ENCODE results near the gene SH3BP2.
A peak's percentile ranks its signal among the peaks of the same experiment; 100 is the strongest.

SH3BP2 gene

GRCh38 chr4:2822461-2823300 lies 29.8 kb downstream of the SH3BP2 start:
- no peak for DNase-seq

- no peak for DNase-seq
Measured at GRCh38 chr4:2823301-2823670, 30.4 kb downstream of the SH3BP2 start.

DNA sequence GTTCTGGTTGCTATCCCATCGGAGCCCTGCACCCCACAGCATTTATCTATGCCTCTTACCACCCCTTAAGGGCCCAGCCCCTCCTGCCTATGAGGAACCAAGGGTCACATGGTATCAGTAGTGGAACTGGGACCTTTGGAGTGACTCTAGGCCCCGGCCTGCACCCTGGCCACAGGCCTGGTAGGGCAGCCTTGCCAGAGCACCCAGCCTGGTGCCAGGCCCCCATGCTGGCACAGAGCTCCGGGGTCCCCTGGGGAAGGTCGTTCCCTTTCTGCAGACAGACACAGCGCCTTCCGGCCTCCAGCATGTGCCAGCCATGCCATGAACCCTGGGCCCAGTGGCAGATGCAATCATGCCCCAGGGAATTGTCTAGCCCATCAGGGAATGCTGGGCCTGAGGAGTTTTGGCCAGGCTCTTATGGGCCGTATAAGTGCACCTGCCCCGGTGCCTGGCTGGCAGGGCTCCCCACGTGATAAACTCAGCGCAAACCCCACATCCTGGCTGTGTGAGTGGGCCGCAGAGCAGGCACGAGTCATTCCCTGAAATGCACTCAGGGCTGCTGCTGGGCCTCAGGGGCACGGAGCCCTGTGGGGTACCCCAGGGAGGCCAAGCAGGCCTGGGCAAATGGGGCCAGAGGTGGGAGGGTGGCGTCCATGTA lies 30.9 kb downstream of the SH3BP2 start:
- DNase-seq = peak in 1 of 2 donors; percentile 43

- DNase-seq = no peak
Measured at GRCh38 chr4:2824329-2824835, 31.5 kb downstream of the SH3BP2 start.

DNA sequence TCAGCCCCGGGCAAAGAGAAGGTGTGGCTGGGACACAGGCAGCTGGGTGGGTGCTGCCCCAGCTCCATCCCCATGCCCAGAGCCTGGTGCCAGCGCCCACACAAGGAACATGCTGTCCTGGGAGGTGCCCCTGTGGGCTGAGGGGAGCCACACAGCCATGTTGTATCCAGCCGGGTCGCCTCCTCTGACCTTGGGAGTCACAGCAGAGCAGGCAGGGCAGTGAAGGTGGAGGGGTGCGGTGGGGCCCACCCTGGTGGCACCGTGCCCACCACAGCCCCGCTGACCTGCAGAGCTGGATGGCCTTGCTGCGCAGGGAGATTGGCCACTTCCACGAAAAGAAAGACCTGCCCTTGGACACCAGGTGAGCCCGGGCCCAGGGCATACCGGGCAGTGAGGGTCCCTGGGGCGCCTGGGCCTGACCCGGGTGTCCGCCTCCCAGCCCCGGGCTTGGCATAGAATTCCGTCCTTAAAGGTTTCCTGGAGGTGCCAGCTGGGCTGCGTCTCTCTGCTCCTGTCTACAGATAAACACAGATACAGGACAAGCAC lies 32.0 kb downstream of the SH3BP2 start:
- no peak for DNase-seq

DNA sequence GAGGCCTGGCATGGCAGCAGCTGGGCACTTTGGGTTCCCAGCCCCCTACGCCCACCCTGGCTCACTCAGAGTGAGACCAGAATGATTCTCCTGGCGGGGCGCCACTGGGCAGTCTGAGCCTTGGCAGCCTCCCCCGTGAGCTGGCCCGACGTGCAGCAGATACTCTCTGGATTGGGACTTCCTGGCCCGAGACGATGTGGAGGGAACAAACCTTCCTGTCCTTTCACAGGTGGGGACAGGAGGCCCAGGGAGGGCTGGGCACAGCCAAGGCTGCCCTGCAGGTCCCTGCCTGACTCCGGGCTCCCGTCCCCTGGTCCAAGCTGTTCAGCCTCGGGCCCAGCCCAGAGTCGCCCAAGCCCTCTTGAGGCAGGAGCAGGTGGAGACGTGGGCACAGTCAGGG lies 32.9 kb downstream of the SH3BP2 start:
- DNase-seq = no peak

DNA sequence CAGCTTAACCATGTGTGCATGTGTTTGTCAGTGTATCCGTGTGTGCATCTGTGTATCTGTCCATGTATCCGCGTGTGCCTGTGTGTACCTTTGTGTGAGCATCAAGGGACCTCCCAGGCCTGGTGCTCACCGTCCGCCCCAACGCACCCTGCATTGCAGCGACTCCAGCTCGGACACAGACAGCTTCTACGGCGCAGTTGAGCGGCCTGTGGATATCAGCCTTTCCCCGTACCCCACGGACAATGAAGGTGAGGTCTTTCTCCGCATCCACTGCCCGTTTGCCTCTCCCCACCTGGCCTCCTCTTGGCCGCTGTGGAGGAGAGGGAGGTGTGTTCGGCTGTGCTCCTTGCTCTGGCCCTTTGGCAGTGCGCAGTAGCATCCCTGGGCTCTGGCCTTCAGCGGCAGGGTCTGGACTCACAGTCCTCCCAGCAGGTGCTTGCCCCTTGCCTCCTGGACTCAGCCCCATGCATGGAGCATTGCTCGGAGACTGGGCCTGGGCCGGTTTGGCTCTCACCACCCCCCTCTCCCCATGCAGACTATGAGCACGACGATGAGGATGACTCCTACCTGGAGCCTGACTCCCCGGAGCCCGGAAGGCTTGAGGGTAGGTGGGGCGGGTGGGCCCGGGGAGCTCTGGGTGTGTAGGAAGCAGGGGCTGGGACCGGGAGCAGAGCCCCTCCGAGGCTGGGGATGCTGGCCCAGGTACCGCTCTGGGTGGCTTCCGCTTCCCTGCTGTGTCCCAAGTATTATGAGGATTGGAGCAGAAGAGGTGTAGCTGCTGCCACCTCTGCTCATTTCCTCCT lies 34.4 kb downstream of the SH3BP2 start:
- no peak for DNase-seq

- DNase-seq = no peak
Measured at GRCh38 chr4:2827874-2828751, 35.2 kb downstream of the SH3BP2 start.

DNA sequence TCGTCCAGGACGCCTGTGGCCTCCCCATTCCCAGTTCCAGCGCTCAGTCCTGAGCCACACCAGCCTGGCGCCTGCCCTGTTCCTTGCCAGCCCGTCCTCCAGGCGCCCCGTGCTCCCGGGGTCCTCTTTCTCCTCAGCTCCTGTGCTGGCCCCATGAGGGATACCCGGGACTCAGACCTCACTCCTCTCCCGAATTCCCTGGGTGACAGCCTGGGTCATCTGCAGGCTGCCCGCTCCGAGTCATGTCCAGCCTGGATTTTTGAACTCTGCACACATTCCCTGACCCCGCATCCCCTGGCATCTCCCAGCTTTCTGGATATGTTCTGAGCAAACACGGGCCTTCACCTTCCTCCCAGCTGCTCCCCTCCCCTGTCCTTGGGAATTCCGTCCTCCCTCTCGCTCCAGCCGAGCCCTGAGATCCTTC lies 35.9 kb downstream of the SH3BP2 start:
- DNase-seq = no peak

DNA sequence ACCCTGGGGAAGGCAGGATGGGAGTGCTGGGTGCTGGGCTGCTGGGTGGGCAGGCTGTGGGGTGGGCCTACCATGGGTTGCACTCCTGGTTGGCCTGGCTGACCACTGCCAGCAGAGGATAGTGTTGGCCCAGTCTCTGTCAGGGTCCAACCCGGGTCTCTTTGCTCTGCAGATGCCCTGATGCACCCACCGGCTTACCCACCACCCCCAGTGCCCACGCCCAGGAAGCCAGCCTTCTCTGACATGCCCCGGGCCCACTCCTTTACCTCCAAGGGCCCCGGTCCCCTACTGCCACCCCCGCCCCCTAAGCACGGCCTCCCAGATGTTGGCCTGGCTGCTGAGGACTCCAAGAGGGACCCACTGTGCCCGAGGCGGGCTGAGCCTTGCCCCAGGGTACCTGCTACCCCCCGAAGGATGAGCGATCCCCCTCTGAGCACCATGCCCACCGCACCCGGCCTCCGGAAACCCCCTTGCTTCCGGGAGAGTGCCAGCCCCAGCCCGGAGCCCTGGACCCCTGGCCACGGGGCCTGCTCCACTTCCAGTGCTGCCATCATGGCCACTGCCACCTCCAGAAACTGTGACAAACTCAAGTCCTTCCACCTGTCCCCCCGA lies 36.5 kb downstream of the SH3BP2 start:
- no peak for DNase-seq

DNA sequence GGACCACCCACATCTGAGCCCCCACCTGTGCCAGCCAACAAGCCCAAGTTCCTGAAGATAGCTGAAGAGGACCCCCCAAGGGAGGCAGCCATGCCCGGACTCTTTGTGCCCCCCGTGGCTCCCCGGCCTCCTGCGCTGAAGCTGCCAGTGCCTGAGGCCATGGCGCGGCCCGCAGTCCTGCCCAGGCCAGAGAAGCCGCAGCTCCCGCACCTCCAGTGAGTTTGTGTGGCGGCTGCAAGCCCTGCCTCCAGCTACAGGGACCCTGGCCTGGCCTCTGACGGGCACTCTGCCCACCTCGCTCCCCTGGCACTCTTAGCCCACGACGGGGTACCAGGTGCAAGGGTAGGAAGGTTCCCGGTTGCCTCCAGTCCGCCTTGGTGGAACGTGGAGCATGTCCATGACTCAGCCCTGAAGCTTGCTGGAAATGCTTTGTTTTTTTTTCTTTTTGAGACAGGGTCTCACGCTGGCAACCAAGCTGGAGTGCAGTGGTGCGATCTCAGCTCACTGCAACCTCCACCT lies 37.1 kb downstream of the SH3BP2 start:
- DNase-seq = no peak

GRCh38 chr4:2830632-2831610 lies 38.0 kb downstream of the SH3BP2 start:
- no peak for DNase-seq

DNA sequence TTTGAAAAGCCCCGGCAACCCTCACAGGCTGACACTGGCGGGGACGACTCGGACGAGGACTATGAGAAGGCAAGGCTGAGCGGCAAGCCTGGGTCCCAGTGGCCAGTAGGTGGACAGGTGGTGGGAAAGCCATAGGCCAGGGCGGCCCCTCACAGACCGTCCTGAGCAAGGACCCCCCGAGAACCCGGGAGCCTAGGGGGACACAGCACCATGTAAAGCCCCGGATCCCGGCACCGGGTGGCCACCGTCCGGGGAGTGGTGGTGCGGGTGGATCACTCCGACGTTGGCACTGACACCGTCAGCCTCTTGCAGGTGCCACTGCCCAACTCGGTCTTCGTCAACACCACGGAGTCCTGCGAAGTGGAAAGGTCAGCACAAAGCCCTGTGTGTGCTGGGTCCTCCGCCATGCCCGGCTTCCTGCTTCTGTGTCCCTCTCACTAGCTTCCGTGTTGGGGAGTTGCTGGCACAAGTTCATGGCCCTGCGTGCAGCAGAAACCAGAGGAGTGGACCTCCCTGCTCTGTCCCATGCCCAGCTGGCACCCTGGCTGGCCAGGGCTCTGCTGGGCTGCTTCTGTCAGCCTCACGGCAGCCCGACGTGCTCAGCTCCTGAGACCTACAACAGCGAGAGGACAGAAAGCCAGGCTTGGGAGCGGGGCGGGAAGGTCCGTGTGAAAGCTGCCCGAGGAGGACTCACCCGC lies 38.9 kb downstream of the SH3BP2 start:
- no peak for DNase-seq

DNA sequence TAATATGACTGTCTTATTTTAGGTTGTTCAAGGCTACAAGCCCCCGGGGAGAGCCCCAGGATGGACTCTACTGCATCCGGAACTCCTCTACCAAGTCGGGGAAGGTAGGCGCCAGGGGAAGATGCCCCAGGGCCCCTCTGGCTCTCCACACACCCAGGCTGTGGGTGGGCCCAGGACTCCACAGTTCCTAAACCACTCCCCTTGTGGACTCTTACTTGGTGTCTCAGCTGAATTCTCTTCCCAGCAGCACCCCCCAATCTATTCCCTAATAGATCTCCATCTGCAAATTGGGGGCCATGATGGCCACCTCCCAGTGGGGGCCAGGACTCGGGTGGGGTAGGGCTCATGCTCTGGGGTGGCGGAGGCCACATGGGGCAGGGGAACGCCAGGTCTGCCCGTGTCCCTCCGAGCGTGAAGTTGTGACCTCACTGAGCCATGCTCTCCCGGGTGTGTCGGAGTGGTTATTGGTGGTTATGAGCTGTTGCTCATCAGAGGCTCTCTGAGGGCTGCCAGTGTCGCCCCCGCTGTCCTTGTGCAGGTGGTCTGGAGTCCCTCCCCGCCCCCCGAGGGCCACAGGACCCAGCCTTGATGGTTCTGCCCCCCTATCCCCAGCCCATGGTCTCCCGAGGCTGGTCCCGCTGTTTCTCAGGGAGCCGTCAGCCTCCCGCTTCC lies 39.6 kb downstream of the SH3BP2 start:
- DNase-seq = no peak

- no peak for DNase-seq
Measured at GRCh38 chr4:2832981-2833670, 40.2 kb downstream of the SH3BP2 start.

DNA sequence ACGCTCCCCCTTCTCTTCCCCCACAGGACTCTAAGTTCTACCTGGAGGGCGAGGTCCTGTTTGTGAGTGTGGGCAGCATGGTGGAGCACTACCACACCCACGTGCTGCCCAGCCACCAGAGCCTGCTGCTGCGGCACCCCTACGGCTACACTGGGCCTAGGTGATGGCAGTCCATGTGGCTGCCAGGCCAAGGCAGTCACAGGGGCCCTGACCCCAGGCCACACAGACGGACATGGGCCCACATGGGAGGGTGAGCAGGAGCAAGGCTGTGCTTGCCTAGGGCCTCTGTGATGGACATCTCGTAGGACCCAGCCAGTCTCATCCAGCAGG lies 40.8 kb downstream of the SH3BP2 start:
- no peak for DNase-seq

DNA sequence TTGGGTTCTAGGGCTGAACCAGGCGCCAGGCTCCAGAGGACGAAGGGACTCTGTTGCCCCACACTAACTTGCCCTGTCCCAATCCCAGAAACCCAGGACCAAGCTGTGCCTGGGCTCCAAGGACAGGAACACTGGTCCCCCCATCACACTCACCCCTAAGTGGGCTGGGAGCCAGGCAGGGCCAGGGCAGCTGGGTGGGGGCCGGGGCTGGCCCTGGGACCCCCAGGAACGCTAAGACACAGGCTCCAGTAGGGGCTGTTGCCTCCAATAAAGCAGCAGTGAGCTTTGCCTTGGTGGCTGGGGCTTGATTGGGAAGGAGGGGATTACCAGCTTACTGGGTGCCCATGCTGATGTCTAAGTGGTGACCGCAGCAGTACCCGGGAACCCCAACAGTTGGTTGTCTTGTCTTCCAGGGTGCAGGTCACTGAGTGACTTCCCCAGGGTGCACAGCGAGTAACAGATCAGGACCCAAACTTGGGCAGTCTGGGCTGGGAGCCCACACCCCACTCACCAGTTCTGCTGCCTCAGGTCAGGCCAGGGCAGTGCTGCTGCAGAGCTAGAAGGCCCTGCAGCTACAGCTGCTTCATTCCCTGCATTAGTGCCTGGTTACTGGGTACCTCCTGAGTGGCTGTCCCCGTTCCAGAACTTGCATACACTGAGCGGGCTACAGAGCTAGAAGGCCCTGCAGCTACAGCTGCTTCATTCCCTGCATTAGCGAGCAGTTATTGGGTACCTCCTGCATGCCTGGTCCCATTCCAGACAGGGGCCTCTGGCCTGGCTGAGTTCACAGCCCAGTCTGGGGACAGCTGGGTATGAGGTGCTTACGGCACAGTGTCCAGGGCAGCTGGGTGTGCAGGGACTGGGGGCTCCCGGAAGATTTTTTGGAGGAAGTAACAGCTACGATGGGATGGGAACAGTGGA lies 41.4 kb downstream of the SH3BP2 start:
- no peak for DNase-seq
